Heart right ventricle (tissue), 16 donors: ENCODE measurements around the gene UBE2L5. TPM values are rescaled to one million over a fixed set of nuclear protein-coding genes. Genes with fewer than 3 reads are reported as not detected.
A peak's percentile ranks its signal among the peaks of the same experiment; 100 is the strongest.

Source experiments
- ATAC-seq, 8 donors: fragments of 200-7000 bp; cut with Tn5 transposase; one replicate each; pipeline ENCODE4 v1.9.1; 2020; ENCODE audit warnings: mild to moderate bottlenecking in 8 of 8, moderate library complexity in 8 of 8, moderate number of reproducible peaks in 1 of 8
- DNase-seq, 2 donors: peaks; one replicate each; pipeline ENCODE4 v3.0.0-alpha.2; 2020
- H3K27ac ChIP-seq, 10 donors: fragments of 200-600 bp; sonication (generic) in 2 of 10; one replicate each; pipeline versions ENCODE4 v1.5.0 to v1.8.0; 2020 to 2022; ENCODE audit warnings: mild to moderate bottlenecking in 3 of 10
- H3K27me3 ChIP-seq, 7 donors: fragments of 200-600 bp; one replicate each; pipeline ENCODE4 v1.8.0; 2021 to 2022; ENCODE audit warnings: mild to moderate bottlenecking in 2 of 7
- H3K36me3 ChIP-seq, 9 donors: fragments of 200-600 bp; sonication (generic) in 1 of 9; one replicate each; pipeline versions ENCODE4 v1.5.0 to v1.8.0; 2020 to 2022; ENCODE audit warnings: mild to moderate bottlenecking in 2 of 9
- H3K4me1 ChIP-seq, 9 donors: fragments of 200-600 bp; sonication (generic) in 1 of 9; one replicate each; pipeline versions ENCODE4 v1.5.0 to v1.8.0; 2020 to 2022; ENCODE audit warnings: mild to moderate bottlenecking in 4 of 9
- H3K4me3 ChIP-seq, 10 donors: fragments of 200-600 bp; sonication (generic) in 2 of 10; one replicate each; pipeline versions ENCODE4 v1.5.0 to v1.8.0; 2020 to 2022; ENCODE audit warnings: mild to moderate bottlenecking in 7 of 10, moderate library complexity in 2 of 10
- H3K9me3 ChIP-seq, 11 donors: fragments of 200-600 bp in 10 of 11; sonication (generic) in 2 of 11; one replicate each; pipeline versions ENCODE4 v1.5.0 to v1.8.0; 2013 to 2022; ENCODE audit warnings: mild to moderate bottlenecking in 2 of 11, control low read depth in 1 of 11, moderate library complexity in 1 of 11
- WGBS, 2 donors: extraction: QIAGEN DNeasy Blood & Tissue Kit; methylation state at CpG; one replicate each; pipeline ENCODE4 v1.1.7; 2013; ENCODE audit warnings: inconsistent platforms in 1 of 2; 5-methylcytosine and 5-hydroxymethylcytosine counted together
- intact Hi-C, 10 donors: fragments of 100-400 bp; cut with DNase I; formaldehyde crosslinking; loops; one replicate each; pipeline versions ENCODE4 v1.11.1 to v1.14.2; 2022
- long read RNA-seq, 3 donors: library from polyadenylated mRNA; unstranded; transcript quantifications; one replicate each; pipeline ENCODE4 v2.0.0, GENCODE V29; 2020 to 2021
- polyA plus RNA-seq, 2 donors: library from polyadenylated mRNA; stranded (reverse); fragments of 200-250 nt; gene quantifications; one replicate each; pipeline ENCODE4 v1.2.3, GENCODE V29; 2013
- total RNA-seq, 10 donors: library from RNA; stranded (reverse); fragmentation: NEBNext Ultra II Directional in 3 of 10; extraction: Animal tissue kit (Norgen Biotek cat#: 25700) in 3 of 10; gene quantifications; one replicate each; pipeline versions ENCODE4 v1.2.1 to v1.2.4, GENCODE V29; 2021 to 2023
- TF ChIP-seq, protein P1 (sequence below), 9 donors: fragments of 200-600 bp; sonication (generic) in 2 of 9; IDR thresholded peaks; one replicate each; pipeline versions ENCODE4 v1.5.0 to v1.8.0; 2021 to 2022; ENCODE audit warnings: antibody characterized with exemption in 9 of 9, mild to moderate bottlenecking in 5 of 9, moderate library complexity in 1 of 9
- donor health status: Arrhythmogenic right ventricular cardiomyopathy.
- donor health status: ischemic (EF 13 %, LVEDD 7.1; RV severe dilation, severe dysfunction).
- donor health status: healthy with polysubstance abuse.
- donor health status: DM: no; HTN: yes; CAD: no.
- donor health status: DM: no; HTN: no; CAD: no.
- donor health status: ischemic (EF 25% LVEDD 6.9; RV normal size, moderate dysfunction).
- donor health status: ischemic (EF 25% LVEDD 5.7; RV mildly dilated, moderate dysfunction).
- donor health status: healthy.
- donor health status: DM: yes; HTN: yes; CAD: no.
- donor health status: Ischemic cardiomyopathy.
- donor health status: ischemic (EF 35%, LVEDD 5.7; RV mildly dilated, moderate dysfunction).
- donor health status: nonischemic (EF 11% LVEDD 7.7; RV severe dilation, severe dysfunction).
- donor health status: DM: yes; HTN: yes; CAD: no.
- donor health status: PGD.
- donor health status: ischemic (EF 29% LVEDD 5.4; RV normal size, mild dysfunction).
- donor health status: nonischemic (EF 23%, LVEDD 6.1; RV moderate dilation, normal function).

Gene UBE2L5
- under 1 TPM in 1 of 10 donors, not detected in 9; 0.42 TPM for total RNA-seq
- under 1 TPM in 1 of 2 donors, not detected in 1; 0.04 TPM for polyA plus RNA-seq
- long read RNA-seq, donor 1 = 0 reads
- long read RNA-seq, donor 2 = 0 reads
- long read RNA-seq, donor 3 = 0 reads

DNA sequence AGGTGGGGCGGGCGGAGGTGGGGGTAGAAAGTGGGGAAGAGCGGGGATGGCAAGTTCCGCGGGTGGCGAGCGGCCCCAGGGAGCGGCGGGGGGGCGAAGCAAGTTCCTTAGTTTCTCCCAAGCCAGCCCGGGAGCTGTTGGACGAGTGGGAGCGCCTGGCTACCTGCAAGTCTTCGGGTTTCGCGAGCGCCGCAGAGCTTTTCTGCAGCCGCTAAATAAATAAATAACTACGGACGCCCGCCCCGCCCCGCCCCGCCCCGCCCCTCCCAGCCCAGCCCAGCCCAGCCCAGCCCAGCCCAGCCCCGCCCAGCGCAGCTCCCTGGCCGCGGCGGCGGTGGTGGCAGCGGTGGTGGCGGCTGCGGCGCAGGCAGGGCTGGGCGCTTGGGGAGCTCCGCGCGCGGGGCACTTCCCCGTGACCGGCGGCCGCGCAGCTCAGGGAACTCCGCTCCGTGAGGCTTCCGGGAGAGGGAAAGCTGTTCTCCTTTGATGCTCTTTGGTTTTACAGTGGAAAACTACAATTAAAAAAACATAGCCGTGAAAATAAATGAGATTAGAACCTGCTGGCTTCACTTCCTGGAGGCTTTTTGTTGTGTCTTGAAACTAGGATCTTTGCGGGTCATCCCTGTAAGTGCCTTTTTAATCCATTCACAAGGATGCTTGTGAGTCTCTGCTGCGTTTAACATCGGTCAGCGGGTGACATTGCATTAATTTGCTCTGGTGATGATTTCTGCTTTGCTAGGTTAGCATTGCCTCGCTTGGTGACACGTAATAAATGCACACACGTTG is at the start of gene UBE2L5:
TSS of gene UBE2L5 (plus strand) at position 440 of the 786 bp plus-strand sequence. CDS start 5,498 bp downstream, outside the sequence.
- TF ChIP-seq, protein P1, sequence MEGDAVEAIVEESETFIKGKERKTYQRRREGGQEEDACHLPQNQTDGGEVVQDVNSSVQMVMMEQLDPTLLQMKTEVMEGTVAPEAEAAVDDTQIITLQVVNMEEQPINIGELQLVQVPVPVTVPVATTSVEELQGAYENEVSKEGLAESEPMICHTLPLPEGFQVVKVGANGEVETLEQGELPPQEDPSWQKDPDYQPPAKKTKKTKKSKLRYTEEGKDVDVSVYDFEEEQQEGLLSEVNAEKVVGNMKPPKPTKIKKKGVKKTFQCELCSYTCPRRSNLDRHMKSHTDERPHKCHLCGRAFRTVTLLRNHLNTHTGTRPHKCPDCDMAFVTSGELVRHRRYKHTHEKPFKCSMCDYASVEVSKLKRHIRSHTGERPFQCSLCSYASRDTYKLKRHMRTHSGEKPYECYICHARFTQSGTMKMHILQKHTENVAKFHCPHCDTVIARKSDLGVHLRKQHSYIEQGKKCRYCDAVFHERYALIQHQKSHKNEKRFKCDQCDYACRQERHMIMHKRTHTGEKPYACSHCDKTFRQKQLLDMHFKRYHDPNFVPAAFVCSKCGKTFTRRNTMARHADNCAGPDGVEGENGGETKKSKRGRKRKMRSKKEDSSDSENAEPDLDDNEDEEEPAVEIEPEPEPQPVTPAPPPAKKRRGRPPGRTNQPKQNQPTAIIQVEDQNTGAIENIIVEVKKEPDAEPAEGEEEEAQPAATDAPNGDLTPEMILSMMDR (IDR thresholded peaks at IDR 0.05) = no peak
- peak; percentile 90 to 97 (median 93) for ATAC-seq

DNA sequence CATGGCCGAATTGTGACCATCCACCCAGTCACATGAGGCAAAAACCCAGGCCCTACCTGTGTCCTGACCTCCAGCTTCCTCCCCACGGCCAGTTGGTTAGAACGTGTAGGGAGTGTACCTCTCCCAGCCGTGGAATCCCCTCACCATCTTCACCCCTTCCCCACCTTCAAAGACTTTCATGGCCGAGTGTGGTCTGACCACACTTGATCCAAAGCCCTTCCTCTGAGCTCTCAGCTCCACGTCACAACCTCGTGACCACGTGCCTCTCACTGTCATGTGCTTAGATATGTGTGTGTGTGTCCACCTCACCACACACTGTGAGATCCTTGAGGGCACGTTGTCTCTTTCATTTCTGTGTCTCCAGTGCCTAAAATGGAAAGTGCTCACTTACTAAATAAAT is 48.6 kb upstream of the UBE2L5 start:
- peak overlapping the region in 1 of 10 donors; percentile 65 for H3K27ac ChIP-seq
- intact Hi-C loops = no loop called here
- 84 to 92% methylated on average over 9 of the region's 9 CpGs for WGBS, 2 donors
- no peaks in the 10 kb centered on the region for H3K27me3 ChIP-seq
- peak overlapping the region in 1 of 10 donors; percentile 17 for H3K4me3 ChIP-seq
- peaks cover 0 to 39% (median 0%) of the 10 kb centered on the region in 9 donors for H3K4me1 ChIP-seq
- no peaks in the 10 kb centered on the region for H3K9me3 ChIP-seq
- DNase-seq = no peak
- TF ChIP-seq, protein P1 (IDR thresholded peaks at IDR 0.05) = no peak
- H3K36me3 ChIP-seq = no peaks in the 10 kb centered on the region
- ATAC-seq = no peak

More for the DNA sequence above, at the start of gene UBE2L5:
- intact Hi-C loops = loop anchor here in 5 of 10 donors (1.0 to 5.0 kb wide), 7 partner anchors 13 to 195 kb away; partner anchors contain the start of genes HMGB1 (in 1 of the 5) and USPL1 (in 1 of the 5)
- H3K36me3 ChIP-seq = no peaks in the 10 kb centered on the region
- H3K9me3 ChIP-seq = no peaks in the 10 kb centered on the region
- DNase-seq = peak; percentile 73 to 84
- peak within 1 kb of the TSS; percentile 85 to 98 (median 93) for H3K27ac ChIP-seq
- H3K4me3 ChIP-seq = peak within 1 kb of the TSS; percentile 26 to 80 (median 66)
- WGBS, 2 donors = 1 to 2% methylated on average over 38 to 57 of the region's 57 CpGs
- H3K27me3 ChIP-seq = no peaks in the 10 kb centered on the region
- peaks cover 0 to 20% (median 9%) of the 10 kb centered on the region in 9 donors for H3K4me1 ChIP-seq

DNA sequence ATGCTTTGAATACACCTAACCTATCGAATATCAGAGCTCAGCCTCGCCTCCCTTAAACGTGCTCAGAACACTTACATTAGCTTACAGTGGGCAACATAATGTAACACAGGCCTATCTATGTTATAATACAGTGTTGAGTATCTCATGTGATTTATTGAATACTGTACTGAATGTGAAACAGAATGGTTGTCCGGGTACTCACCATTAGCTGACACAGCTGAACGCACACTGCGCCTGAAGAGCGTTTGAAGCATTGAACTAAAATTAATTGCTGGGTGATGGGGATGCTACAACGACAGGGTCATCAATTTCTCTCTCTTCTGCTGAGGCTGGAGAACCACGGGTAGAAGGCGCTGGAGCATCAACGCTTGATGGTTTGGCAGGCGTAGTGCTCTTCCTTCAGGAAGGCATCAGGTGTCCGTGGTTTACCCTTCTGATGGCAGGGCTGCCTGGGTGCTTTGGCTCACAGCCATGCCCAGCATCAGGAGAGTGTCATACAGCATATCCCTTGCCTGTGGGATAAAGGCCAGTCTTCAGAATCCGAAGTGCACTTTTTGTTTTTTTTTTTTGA is 46.9 kb upstream of the UBE2L5 start:
- Histone ChIP-seq H3K4me3 (peak overlapping the region in 1 of 10 donors; percentile 32), H3K36me3 (no peaks in the 10 kb centered on the region), H3K9me3 (no peaks in the 10 kb centered on the region), H3K27me3 (no peaks in the 10 kb centered on the region), H3K4me1 (peaks cover 0 to 36% (median 0%) of the 10 kb centered on the region in 9 donors), H3K27ac (peak overlapping the region in 1 of 10 donors; percentile 74)
- ATAC-seq (no peak), DNase-seq (no peak)
- intact Hi-C loops = no loop called here
- TF ChIP-seq, protein P1 (IDR thresholded peaks at IDR 0.05) = no peak
- WGBS, 2 donors = 91 to 93% methylated on average over 14 of the region's 14 CpGs
